Endothelial cell of umbilical vein (primary cell): ENCODE measurements around the gene LATS2. TPM values are rescaled to one million over a fixed set of nuclear protein-coding genes. Genes with fewer than 3 reads are reported as not detected.

Experiments
- BruUV-seq: library from RNA; stranded (reverse); fragments of 400-500 nt; replicated peaks from 2 replicates; lab custom pipeline; 2021; lab: Mats Ljungman, UMichigan
- CTCF ChIA-PET: fragments of 300-600, 350-600 bp; sonication (Branson Sonifier 250); formaldehyde crosslinking; loops from one replicate; lab custom pipeline; 2021; ENCODE audit warnings: antibody characterized with exemption, inconsistent platforms; lab: Charles Lee
- POLR2A ChIA-PET: fragments of 300-600, 350-600 bp; sonication (Branson Sonifier 250); formaldehyde crosslinking; loops from one replicate; lab custom pipeline; 2021; ENCODE audit warnings: antibody characterized with exemption, inconsistent platforms; lab: Charles Lee
- DNase-seq: peaks from one replicate; pipeline ENCODE4 v3.0.0-alpha.2; 2011; ENCODE audit warnings: low read depth, low spot score
- FAIRE-seq: peaks from 2 replicates; lab custom pipeline; 2011; peaks lifted over from hg19 to GRCh38; lab: Jason Lieb, UNC
- H2AFZ ChIP-seq: 2 replicates; pipeline ENCODE4 v1.6.0; 2012; ENCODE audit warnings: low read depth, low read length, control low read depth, inconsistent platforms
- H3K27ac ChIP-seq: 2 replicates; pipeline ENCODE4 v1.5.1; 2011; ENCODE audit warnings: low read depth, mild to moderate bottlenecking, control low read depth, low read length, moderate library complexity; ENCODE audit not compliant: insufficient read depth
- H3K27me3 ChIP-seq, 2 experiments: 2 replicates each; pipeline versions ENCODE4 v1.6.0 to v1.6.1; 2011; ENCODE audit warnings: low read length in 2 of 2, mixed read lengths in 1 of 2; ENCODE audit not compliant: control insufficient read depth in 2 of 2, insufficient read depth in 2 of 2
- H3K36me3 ChIP-seq, 2 experiments: 2 replicates in 1 of 2; 3 replicates in 1 of 2; pipeline ENCODE4 v1.5.1; 2011; ENCODE audit warnings: low read length in 2 of 2, mild to moderate bottlenecking in 1 of 2, moderate library complexity in 1 of 2; ENCODE audit not compliant: control insufficient read depth in 2 of 2, insufficient read depth in 2 of 2; ENCODE audit errors: extremely low read depth in 1 of 2
- H3K4me1 ChIP-seq: 3 replicates; pipeline ENCODE4 v1.5.1; 2011; ENCODE audit warnings: mild to moderate bottlenecking, low read length; ENCODE audit not compliant: control insufficient read depth, insufficient read depth; ENCODE audit errors: extremely low read depth
- H3K4me2 ChIP-seq: 2 replicates; pipeline ENCODE4 v1.6.1; 2011; ENCODE audit warnings: low read length, control low read depth, mixed read lengths; ENCODE audit not compliant: insufficient read depth
- H3K4me3 ChIP-seq, 3 experiments: fragments of 200-600 bp in 1 of 3; sonication (generic), shearing (Covaris generic) in 1 of 3; replicated peaks in 1 of 3; 2 replicates each; pipeline ENCODE4 v1.5.1; 2011 to 2016; ENCODE audit warnings: control low read depth in 3 of 3, low read length in 3 of 3, mild to moderate bottlenecking in 2 of 3, inconsistent platforms in 1 of 3, low read depth in 1 of 3, moderate library complexity in 1 of 3; ENCODE audit not compliant: insufficient read depth in 1 of 3
- H3K79me2 ChIP-seq: 2 replicates; pipeline ENCODE4 v1.6.0; 2012; ENCODE audit warnings: low read length, inconsistent platforms; ENCODE audit not compliant: control insufficient read depth, insufficient read depth
- H3K9ac ChIP-seq: replicated peaks from 2 replicates; pipeline ENCODE3; 2011; ENCODE audit warnings: low read length, control low read depth; ENCODE audit not compliant: insufficient read depth; ENCODE audit errors: extremely low read depth
- H3K9me1 ChIP-seq: replicated peaks from 3 replicates; pipeline ENCODE4 v1.6.0; 2011; ENCODE audit warnings: mild to moderate bottlenecking, low read length; ENCODE audit not compliant: control insufficient read depth, insufficient read depth; ENCODE audit errors: extremely low read depth
- H3K9me3 ChIP-seq: replicated peaks from 2 replicates; pipeline ENCODE4 v1.5.1; 2012; ENCODE audit warnings: low read length, inconsistent platforms; ENCODE audit not compliant: control insufficient read depth, insufficient read depth
- H4K20me1 ChIP-seq: replicated peaks from 2 replicates; pipeline ENCODE3; 2011; ENCODE audit warnings: mild to moderate bottlenecking, low read length; ENCODE audit not compliant: control insufficient read depth, insufficient read depth; ENCODE audit errors: extremely low read depth
- CTCF ChIP-seq, 2 donors: IDR thresholded peaks; 1 replicate in 1 of 2; 2 replicates in 1 of 2; pipeline ENCODE4 v1.5.1; 2011; ENCODE audit warnings: low read length in 2 of 2, mild to moderate bottlenecking in 2 of 2, moderate library complexity in 2 of 2, control low read depth in 1 of 2, inconsistent platforms in 1 of 2, low read depth in 1 of 2; ENCODE audit not compliant: insufficient read depth in 1 of 2; ENCODE audit errors: extremely low read depth in 1 of 2
- EZH2 ChIP-seq: IDR thresholded peaks from 2 replicates; pipeline ENCODE4 v1.6.1; 2012; ENCODE audit warnings: borderline replicate concordance, low read depth, mild to moderate bottlenecking, moderate library complexity, low read length, inconsistent platforms; ENCODE audit not compliant: severe bottlenecking
- FOS ChIP-seq: IDR thresholded peaks from 2 replicates; pipeline ENCODE4 v1.6.1; 2011; ENCODE audit warnings: mild to moderate bottlenecking, low read length, moderate library complexity, borderline replicate concordance; ENCODE audit not compliant: insufficient read depth
- GATA2 ChIP-seq: IDR thresholded peaks from 2 replicates; pipeline ENCODE4 v1.7.0; 2011; ENCODE audit warnings: low read depth, mild to moderate bottlenecking, moderate library complexity, mixed read lengths, low read length; ENCODE audit not compliant: insufficient read length, insufficient read depth
- JUN ChIP-seq: IDR thresholded peaks from 2 replicates; pipeline ENCODE4 v1.6.1; 2011; ENCODE audit warnings: borderline replicate concordance, low read depth; ENCODE audit not compliant: insufficient read length, insufficient read depth
- MAX ChIP-seq: IDR thresholded peaks from 2 replicates; pipeline ENCODE4 v1.6.1; 2011; ENCODE audit not compliant: insufficient read depth, insufficient read length
- MYC ChIP-seq: IDR thresholded peaks from one replicate; pipeline ENCODE4 v1.6.1; 2011; ENCODE audit warnings: mild to moderate bottlenecking, low read depth, low read length
- POLR2A ChIP-seq: IDR thresholded peaks from 2 replicates; pipeline ENCODE4 v1.6.1; 2012; ENCODE audit warnings: low read depth, mild to moderate bottlenecking, control low read depth, low read length
- POLR2AphosphoS5 ChIP-seq: IDR thresholded peaks from 2 replicates; pipeline ENCODE4 v1.6.1; 2012; ENCODE audit warnings: low read depth, mild to moderate bottlenecking, control low read depth, low read length, moderate library complexity; ENCODE audit not compliant: insufficient read depth
- dilution Hi-C: fragments of 300-500 bp; cut with MboI; formaldehyde crosslinking; loops from one replicate; pipeline ENCODE4 v1.15.0; 2019; ENCODE audit warnings: low sequenced_read_pairs; ENCODE audit not compliant: extremely low pct_ligation_motif_present
- intact Hi-C: fragments of 100-400 bp; cut with micrococcal nuclease; formaldehyde crosslinking; loops from one replicate; pipeline ENCODE4 v1.10.0; 2022
- polyA plus RNA-seq, 4 experiments: library from polyadenylated mRNA; depleted of rRNA in 3 of 4; stranded (reverse) in 3 of 4; unstranded in 1 of 4; fragments of >200 nt; gene quantifications; 2 replicates each; pipeline versions ENCODE4 v1.2.1 to v1.2.3, GENCODE V29; 2011 to 2012; ENCODE audit warnings: missing spikeins in 1 of 4
- total RNA-seq: library from RNA; stranded (reverse); gene quantifications from 2 replicates; pipeline ENCODE4 v1.2.3, GENCODE V29; 2021

The LATS2 gene
- total and polyA plus RNA-seq, 2 donors (not counting 3 experiments of a cell fraction or from before 2014, with no cell fraction given) = 33.5 to 67.6 TPM

GRCh38 chr13:21065686-21066085 lies 4.3 kb upstream of the LATS2 start:
- Histone ChIP-seq H3K79me2 (peaks cover 6% of the 10 kb centered on the region), H2AFZ (no peak overlapping the region), H3K9ac (no peak overlapping the region), H3K36me3 (no peaks in the 10 kb centered on the region), H3K27ac (no peak overlapping the region), H3K27me3 (no peaks in the 10 kb centered on the region), H4K20me1 (no peaks in the 10 kb centered on the region), H3K9me1 (no peaks in the 10 kb centered on the region), H3K4me3 (no peak overlapping the region), H3K9me3 (no peaks in the 10 kb centered on the region), H3K4me1 (peaks cover 3% of the 10 kb centered on the region), H3K4me2 (no peak overlapping the region)
- FAIRE-seq (no peak), DNase-seq (no peak)
- BruUV-seq = no TSS peak
- intact Hi-C loops (loop anchor here (10.0 kb wide), 1 partner anchor 291 kb away; the partner anchor contains the start of gene EEF1AKMT1), dilution Hi-C loops (no loop called here)
- POLR2A ChIA-PET = no interaction called here
- CTCF ChIA-PET = no interaction called here
- TF ChIP-seq POLR2AphosphoS5 (no peak), FOS (no peak), MYC (no peak), POLR2A (no peak), CTCF (IDR thresholded peaks at IDR 0.05; ENCODE audit: extremely low read depth in 1 of 2, insufficient read depth in 1 of 2, low read depth in 1 of 2, low read length in 2 of 2) (no peak), GATA2 (no peak), JUN (no peak), MAX (no peak), EZH2 (no peak)
